GM19468 (cell line): ENCODE data around the gene CFAP77.

ENCODE experiments used
- ATAC-seq: cut with Tn5 transposase; IDR thresholded peaks from one replicate; pipeline ENCODE4 v1.9.1; 2021; ENCODE audit warnings: mild to moderate bottlenecking, moderate library complexity, moderate number of reproducible peaks; ENCODE audit not compliant: unreplicated experiment; ENCODE audit errors: extremely low read depth

The CFAP77 gene

DNA sequence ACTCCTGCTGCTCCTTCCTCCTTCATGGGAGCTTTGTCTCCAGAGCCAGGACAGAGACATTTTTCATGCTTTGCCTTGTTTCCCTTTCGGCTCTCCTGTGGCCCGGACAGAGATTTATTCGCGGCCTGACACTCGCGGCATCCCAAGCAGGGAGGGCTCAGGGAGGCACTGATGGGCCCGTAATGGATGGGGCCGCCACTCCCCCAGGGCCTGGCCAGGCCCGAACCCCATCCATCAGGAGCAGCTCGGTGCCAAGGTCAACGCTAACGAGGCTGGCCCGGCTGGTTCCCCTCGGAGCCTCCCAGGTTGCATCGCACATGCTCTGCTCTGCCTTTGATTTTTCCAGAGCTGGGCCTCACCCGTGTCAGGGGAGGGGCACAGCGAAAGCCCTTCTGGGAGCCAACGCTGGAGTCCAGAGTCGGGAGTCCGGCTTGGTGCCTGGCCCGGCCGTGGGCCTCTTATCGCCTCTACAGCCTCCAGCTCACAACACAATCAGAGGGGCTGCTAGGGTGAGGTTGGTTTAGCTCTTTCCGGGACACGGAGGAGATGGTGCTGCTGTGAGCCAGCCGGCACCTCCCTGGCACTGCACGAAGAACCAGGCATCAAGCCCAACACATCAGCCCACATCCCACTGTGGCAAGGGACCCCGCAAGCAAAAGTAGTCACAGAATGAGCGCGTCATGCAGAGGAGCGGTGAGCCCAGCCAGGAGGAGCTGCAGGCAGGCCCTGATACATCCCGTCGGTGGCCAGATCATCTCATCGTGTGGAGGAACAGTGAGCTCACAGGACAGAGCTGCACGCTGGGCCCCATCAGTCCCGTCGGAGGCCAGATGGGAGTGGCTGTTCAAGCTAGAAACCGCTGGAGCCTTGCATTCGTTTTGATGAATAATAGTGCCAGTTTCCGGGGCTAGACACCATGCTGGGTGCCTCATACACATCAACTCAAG, 100.2 kb downstream of the CFAP77 start:
- no peak for ATAC-seq

- ATAC-seq, result no peak
Observed at GRCh38 chr9:132511191-132511999, 101.4 kb downstream of the CFAP77 start.

DNA sequence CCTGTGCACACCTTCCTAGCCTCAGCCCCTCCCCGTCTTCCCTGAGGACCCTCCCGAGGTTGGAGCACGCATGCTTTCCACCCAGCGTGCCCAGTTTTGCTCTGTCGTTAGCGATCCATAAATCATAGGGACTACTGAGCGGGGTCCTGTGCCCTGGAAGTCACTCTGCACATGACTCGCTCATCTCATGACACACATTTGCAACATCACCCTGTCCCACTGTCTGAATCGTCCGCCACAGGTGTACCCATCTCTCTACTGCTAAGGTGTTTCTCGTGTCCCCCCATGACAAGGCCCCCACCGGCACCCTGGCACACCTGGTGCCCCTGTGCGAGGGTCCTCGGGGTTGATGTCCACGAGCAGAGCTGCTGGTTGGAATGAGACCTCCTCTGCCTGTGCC, 103.4 kb downstream of the CFAP77 start:
- ATAC-seq, result no peak

- no peak for ATAC-seq
Observed at GRCh38 chr9:132514011-132514744, 104.2 kb downstream of the CFAP77 start.

- no peak for ATAC-seq
Observed at GRCh38 chr9:132514821-132515220, 104.8 kb downstream of the CFAP77 start.

DNA sequence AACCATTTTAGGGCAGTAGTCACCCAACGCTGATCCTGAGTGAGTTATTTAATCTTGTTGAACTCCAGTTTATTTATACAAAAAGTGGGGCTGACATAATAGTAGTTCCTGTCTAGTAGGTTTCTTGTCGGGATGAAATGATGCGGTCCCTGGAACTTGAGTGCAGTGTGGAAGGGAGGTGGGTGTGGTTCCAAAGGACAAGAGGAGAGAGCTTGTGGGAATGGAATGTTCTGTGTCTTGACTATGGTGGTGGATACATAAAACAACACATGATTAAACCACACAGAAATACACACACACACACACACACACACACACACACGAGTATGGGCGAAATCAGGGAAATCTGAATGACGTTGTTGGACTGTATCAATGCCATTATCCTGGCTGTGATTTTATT, 106.3 kb downstream of the CFAP77 start:
- no peak for ATAC-seq

DNA sequence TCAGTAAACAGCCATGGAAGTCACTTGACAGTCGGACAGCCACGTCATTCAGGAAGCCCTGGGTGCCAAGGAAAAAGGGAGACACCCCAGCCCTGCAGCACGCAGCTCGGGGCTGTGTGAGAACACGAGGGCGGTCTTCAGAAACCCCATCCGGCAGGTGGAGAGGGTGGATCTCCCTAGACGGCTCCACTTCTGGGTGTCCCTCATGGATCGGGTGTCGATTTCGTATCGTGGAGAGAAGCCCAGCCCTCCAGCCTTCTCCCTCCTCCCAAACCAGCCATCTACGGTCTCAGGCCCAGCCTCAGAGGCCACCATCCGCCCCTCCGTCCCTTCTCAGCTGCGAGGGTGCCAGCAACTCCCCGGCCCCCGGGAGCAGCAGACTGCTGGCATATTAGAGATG, 106.9 kb downstream of the CFAP77 start:
- ATAC-seq, result no peak

DNA sequence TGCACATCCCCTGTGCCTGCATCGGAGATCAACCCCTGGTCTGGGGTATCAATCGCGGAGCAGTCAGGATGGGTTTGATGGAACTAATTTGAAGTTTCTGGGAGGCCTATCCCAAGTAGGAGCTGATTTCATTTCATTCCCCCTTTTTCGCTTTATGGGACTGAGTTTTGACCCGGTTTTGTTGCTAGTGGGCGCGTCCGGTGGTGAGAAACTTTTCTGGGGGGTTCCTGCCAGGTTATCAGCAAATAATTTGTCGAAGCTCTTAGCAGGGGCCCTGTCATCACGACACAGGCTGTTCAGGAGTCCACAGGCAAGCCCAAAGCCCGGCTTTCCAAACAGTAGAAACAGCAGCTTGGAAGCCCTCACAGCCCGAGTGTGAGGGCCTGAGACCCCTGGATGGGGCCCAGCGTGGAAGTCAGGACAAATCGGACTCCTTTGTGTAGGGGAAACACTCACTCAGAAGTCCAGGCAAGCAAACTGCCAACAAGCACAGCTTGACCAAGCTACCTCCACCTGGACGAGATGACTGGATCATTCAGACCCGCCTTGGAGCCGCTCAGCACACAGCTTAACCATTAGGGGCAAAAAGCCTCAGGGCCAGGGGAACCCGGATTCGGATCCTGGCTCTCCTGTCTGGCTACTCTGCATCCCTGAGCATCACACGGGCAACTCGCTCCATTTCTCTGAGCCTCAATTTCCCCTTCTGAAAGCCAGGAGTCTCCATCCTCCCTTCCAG, 108.0 kb downstream of the CFAP77 start:
- no peak for ATAC-seq

- no peak for ATAC-seq
Observed at GRCh38 chr9:132518626-132519025, 108.6 kb downstream of the CFAP77 start.

DNA sequence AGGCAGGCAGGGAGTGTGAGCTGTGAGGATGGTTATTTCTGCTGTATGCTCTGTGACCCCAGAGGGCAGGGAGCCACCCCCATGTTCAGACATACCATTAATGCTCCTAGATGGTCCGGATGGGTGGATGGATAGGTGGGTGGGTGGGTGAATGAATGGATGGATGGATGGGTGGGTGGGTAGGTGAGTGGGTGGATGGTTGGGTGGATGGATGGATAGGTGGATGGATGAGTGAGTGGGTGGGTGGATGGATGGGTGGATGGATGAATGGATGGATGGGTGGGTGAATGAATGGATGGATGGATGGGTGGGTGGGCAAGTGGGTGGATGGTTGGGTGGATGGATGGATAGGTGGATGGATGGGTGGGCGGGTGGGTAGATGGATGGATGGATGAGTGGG, 109.0 kb downstream of the CFAP77 start:
- no peak for ATAC-seq

GRCh38 chr9:132520612-132521011, 110.6 kb downstream of the CFAP77 start:
- ATAC-seq, result no peak

DNA sequence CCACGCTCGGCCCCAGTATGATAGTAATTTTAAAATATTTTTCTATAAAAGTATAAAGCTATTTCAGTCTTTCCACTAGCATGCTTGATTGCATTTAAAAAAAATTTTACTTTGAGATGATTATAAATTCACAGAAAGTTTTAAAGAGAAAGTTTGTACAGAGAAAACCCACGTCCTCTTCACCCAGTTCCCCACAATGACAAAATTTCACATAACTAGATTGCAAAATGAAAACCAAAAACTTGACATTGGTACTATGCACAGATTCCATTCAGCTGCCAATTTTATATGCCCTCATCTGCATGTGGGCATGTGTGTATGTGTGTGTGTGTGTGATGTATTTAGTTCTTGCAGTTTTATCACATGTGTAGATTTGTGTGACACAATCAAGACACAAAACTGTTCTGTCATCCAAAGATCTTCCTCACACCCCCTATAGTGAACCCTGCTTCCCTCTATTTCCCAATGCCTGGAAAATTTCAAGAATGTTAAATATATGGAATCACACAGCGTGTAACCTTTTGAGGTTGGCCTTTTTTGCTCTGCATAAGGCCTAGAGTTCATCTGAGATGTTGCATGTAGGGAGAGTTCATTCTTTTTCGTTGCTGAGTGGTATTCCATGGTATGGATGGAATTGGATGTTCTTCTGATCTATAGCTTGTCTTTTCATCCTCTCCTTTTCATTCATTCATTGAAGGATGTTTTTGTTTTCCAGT, 115.5 kb downstream of the CFAP77 start:
- no peak for ATAC-seq

DNA sequence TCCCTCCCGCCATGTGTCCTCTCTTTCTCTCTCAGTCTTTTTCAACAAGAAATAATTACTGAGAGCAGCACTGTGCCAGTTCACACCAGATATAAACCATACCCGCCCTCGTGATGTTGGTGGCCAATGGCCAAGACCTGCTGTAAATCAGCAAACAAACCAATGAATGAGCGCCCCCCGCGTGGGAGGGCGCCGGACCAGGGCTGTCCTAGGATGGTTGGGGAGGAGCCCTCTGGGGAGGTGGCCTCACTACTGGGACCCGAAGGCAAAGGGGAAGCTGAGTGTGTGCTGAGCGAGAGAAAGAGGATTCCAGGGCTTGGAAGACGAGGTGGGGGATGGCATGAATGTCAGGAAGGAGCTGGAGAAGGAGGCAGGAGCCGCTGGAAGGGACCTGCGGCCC, 121.2 kb downstream of the CFAP77 start:
- no peak for ATAC-seq

DNA sequence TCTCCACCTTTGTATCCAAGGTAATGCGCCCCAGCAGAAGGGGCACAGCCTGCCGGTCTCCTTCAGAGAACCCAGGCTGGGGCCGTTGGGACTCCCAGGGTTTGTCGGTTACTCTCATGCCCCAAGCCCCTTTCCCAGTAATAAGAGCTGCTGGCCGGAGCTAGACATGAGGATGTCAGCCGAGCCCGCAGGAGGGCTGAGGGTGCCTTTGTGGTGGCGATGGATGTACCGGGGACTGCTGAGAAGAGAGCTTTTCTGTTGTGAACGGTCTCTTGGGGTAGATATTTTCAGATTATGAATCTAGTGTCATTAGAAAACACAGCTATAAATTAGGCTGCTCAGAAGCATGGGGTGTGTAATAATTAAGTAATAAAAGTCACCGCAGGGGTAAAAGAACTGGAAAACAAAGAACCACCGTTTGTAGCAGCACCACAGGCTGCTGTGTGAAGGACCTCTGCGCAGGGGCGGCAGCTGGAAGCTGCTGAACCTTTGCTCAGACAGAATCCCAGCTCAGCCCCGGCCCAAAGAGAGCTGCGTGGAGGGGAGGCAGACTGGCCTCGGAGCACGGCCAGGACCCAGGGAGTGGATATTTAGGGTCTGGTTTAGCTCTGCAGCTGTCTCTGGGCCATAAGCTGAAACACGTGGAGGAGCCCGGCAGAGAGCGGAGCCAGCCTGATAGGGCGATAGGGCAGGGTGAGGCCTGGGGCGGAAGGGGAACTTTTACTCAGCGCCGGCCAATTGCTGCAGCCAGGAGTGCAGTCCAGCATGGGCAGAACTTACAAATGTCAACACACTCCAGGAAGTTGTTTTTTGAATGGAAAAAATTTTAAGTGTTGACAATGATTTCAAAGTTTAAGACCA, 121.9 kb downstream of the CFAP77 start:
- no peak for ATAC-seq

DNA sequence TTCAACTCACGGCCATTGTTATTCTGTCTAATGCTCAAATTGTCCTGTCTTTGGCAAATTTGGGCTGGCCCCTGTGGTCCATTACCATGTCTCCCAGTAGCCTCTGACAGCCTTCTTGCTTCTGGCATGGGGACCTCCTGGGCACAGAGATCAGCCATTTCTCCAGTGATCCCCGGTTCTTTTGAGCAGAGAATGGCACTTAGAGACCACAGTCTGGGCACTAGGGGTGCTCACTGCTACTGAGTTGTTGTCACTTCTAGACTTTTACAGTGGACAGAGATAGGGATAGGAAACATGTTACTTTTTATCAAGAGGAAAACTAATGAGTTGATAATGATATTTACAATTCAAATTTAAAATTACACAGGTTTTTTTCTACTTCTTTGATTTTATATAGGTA, 124.8 kb downstream of the CFAP77 start:
- no peak for ATAC-seq

- no peak for ATAC-seq
Observed at GRCh38 chr9:132536124-132536523, 126.1 kb downstream of the CFAP77 start.

DNA sequence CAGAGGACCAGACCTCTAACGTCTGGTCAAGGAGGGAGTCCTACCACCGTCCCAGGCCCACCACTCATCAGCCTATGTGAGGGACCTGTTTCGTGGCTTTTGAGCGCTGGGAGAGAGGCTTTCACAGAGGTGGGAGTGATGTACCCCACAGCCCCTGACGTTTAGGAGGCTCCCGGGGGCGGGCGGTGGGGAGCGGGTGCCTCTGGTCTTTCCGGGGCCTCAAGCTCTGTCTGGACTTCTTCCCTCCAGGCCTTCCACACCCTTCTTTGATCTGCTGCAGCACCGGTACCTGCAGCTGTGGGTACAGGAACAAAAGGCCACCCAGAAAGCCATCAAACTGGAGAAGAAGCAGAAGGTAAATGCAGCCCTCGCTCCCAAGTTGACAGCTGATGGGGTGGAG, 127.3 kb downstream of the CFAP77 start:
- no peak for ATAC-seq

GRCh38 chr9:132538071-132538470, 128.1 kb downstream of the CFAP77 start:
- no peak for ATAC-seq
